HG03439 (cell line): ENCODE measurements around the gene PNPLA6.
"Not testable (repeated sequence)": the region's sequence is repeated elsewhere in the genome, so short reads cannot be mapped to it uniquely, and the experiment has no call there.

Experiments
- ATAC-seq: cut with Tn5 transposase; IDR thresholded peaks from one replicate; pipeline ENCODE4 v1.9.1; 2021; ENCODE audit warnings: mild to moderate bottlenecking, moderate library complexity; ENCODE audit not compliant: unreplicated experiment

PNPLA6 gene

DNA sequence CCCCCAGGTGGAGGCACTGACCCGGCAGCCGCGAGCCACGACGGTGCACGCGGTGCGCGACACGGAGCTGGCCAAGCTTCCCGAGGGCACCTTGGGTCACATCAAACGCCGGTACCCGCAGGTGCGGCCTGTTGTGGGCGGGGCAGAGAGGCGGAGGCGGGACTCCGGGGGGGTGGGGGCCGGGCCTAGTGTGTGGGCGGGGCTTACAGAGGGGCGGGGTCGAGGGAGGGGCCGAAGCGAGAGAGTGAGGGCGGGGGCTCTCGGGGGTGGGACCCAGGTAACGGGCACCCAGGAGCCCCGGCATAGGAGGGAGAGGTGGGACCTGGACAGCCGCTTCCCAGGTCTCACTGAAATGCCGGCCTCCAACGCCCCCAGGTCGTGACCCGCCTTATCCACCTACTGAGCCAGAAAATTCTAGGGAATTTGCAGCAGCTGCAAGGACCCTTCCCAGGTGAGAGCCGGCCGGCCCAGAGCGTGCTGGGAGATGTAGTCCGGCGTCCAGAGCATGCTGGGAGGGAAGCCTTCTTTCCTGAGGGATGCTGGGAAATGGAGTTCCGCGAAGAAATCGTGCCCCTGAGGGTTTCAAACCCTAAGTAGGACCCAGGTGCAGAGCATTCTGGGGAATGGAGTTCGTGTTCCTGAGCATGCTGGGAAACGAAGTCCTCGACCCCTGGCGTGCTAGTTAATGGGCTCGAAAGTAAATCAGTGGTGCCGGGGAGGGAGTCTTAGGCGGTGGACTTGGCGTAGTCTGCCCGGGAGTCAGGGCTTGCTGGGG lies 15.7 kb downstream of the PNPLA6 start:
- no peak for ATAC-seq

- ATAC-seq, result no peak
Measured at GRCh38 chr19:7552781-7553180, 17.3 kb downstream of the PNPLA6 start.

GRCh38 chr19:7554565-7554964 lies 19.0 kb downstream of the PNPLA6 start:
- ATAC-seq, result no peak

- no peak for ATAC-seq
Measured at GRCh38 chr19:7554990-7555864, 19.7 kb downstream of the PNPLA6 start.

GRCh38 chr19:7556696-7557315 lies 21.3 kb downstream of the PNPLA6 start:
- ATAC-seq, result no peak

DNA sequence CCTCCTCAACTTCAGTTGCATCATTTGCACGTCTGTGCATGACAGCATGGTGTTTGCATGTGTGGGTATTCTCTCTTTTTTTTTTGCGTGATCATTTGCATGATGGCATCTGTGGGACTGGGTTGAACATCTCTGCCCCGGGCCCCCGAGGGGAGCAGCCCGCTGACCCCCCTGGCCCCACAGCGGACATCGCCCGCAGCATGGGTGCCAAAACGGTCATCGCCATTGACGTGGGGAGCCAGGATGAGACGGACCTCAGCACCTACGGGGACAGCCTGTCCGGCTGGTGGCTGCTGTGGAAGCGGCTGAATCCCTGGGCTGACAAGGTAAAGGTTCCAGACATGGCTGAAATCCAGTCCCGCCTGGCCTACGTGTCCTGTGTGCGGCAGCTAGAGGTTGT lies 23.1 kb downstream of the PNPLA6 start:
- no peak for ATAC-seq

DNA sequence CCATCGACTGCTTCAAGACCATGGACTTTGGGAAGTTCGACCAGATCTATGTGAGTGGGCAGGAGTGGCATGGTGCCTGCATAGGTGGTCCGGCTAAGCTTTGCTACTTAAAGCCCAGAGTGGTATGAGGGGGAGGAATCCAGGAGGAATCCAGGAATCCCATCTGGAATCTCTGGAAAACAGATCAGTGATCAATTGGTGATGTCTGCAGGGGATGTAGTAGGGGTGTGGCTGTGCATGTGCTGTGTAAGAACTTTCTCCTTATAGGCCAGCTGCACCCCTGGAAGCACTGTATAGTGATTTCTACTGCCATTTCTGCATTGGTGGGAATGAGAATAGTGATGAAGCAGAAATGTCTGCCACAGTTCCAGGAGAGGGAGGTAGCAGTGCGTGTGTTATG lies 23.6 kb downstream of the PNPLA6 start:
- ATAC-seq, result no peak

DNA sequence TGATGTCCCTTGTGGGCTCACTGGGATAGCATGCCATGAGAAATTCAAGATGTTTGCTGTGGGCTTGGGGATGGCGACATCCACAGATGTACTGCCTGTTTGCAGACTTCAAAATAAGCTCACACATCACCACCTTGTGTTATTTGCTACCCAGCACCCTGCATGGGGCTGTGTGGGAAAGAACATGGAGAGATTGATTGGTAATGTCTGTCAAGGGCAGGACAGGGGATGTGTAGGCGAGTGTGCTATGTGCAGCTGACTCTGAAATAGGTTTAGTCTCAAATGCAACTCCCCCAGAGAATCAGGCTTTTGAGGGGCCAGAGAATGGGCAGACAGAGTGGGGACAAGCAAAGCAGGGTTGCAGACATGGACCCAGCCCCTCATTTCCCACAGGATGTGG lies 24.7 kb downstream of the PNPLA6 start:
- ATAC-seq, result no peak

DNA sequence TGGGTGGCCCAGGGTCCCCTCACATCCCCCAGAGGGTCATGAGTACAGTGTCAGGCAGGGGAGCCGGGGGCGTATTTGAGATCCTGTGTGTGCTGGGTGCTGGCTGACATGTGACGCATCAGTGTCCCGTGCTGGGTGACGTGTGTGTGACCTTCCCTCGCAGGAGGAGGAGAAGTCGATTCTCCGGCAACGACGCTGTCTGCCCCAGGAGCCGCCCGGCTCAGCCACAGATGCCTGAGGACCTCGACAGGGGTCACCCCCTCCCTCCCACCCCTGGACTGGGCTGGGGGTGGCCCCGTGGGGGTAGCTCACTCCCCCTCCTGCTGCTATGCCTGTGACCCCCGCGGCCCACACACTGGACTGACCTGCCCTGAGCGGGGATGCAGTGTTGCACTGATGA lies 25.8 kb downstream of the PNPLA6 start:
- no peak for ATAC-seq

DNA sequence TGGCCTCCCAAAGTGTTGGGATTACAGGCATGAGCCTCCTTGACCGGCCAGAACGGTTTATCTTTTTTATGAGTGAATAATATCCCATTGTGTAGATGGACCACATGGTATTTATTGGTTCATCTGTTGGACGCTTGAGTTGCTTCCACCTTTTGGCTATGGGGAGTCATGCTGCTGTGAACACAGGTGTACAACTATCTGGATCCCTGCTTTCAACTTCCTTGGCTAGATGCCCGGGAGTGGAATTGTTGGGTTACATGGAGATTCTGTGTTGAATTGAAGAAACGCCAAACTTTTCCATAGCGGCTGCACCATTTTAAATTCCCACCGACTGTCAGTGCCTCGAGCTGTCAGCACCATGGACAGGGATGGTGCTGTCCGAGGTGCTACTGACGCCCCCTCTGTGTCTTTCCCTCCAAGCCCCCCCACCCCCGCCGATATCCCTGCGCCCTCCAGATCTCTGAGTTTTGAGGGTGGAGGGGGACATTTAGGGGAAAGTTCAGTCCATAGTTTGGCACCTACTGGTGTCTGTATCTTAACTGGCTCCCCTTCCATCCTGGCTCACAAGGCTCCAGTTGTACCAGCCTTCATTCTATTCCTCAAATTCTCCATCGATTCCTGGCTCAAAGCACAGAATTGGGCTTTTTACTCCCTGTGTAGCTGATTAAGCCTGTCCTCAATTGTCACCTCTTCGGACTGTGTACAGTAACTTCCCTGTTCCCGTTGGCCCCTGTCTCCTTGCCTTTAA lies 27.3 kb downstream of the PNPLA6 start:
- ATAC-seq, result no peak

DNA sequence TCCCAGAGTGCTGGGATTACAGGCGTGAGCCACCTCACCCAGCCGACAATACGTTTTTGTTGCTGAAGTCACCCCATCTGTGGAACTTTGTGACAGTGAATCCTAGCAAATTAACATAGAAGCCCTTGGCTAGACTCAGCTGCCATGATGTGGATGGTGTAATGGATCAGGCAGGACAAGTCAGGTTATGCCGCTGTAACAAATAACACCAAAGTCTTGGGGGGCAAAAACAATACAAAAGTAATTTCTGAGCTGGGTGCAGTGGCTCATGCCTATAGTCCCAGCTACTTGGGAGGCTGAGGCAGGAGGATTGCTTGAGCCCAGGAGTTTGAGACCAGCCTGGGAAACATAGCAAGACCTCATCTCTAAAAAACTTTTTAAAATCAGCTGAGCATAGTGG lies 29.3 kb downstream of the PNPLA6 start:
- ATAC-seq, result no peak

DNA sequence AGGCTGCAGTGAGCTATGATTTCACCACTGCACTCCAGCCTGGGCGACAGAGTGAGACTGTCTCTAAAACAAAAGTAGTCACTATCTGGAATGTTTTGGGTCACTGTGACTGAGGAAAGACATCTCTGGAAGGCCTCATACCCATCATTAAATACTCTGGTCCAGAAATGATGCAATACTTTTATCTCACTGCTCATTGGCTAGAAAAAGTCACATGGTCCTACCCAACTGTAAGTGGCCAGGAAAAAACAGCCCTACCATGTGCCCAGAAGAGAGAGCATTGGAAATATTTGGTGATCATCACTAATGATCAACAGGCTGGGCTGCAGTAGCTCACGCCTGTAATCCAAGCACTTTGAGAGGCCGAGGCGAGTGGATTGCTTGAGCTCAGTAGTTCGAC lies 29.8 kb downstream of the PNPLA6 start:
- no peak for ATAC-seq

DNA sequence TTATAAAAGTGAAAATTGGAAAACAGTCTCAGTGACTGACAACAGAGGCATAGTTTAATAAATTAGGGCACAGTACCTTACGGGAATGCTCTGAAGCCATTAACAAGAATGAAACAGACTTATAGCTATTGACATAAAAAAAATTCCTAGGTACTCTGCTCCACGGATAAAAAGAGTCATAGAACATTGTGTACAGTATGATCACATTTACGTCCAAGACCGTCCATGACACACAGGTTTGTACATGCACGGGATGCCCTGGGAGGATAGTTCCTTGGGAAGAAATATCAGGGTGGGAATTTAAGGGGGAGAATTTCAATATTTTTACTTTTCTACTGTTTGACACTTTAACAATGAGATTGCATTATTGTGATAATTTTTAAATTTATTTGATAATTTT lies 35.2 kb downstream of the PNPLA6 start:
- ATAC-seq, result no peak

DNA sequence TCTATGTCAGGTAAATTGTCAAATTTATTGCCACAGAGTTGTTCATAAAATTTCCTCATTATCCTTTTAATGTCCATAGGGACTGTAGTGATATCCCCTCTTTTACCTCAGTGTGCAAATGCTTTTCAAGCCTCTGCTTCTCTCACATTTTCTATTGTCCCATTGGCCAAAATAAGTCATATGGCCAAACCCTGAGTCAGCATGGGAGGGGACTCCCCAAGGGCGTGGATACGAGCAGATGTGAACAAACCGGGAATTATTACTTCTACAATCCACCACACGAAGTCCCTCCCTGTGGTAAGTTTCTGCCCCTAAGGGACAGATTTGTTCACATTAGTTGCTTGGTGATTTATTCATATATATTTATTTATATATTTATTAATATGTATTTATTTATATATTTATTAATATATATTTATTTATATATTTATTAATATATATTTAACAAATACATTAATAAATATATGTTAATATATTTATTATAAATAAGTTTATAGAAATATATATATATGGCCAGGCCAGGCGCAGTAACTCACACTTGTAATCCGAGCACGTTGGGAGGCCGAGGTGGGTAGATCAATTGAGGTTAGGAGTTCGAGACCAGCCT lies 40.0 kb downstream of the PNPLA6 start:
- ATAC-seq, result no peak

DNA sequence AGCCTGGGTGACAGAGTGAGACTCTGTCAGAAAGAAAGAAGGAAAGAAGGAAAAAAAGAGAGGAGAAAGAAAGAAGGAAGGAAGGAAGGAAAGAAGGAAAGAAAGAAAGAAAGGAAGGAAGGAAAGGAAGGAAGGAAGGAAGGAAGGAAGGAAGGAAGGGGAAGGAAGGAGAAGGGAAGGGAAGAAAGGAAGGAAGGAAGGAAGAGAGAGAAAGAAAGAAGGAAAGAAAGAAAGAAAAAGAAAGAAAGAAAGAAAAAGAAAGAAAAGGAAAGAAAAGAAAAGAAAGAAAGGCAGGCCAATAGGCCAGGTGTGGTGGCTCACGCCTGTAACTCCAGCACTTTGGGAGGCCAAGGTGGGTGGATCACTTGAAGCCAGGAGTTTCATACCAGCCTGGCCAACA lies 41.9 kb downstream of the PNPLA6 start:
- ATAC-seq, result not testable (repeated sequence)

GRCh38 chr19:7578127-7578526 lies 42.6 kb downstream of the PNPLA6 start:
- no peak for ATAC-seq

- ATAC-seq, result no peak
Measured at GRCh38 chr19:7579182-7579581, 43.7 kb downstream of the PNPLA6 start.

GRCh38 chr19:7582446-7582845 lies 46.9 kb downstream of the PNPLA6 start:
- ATAC-seq, result no peak

DNA sequence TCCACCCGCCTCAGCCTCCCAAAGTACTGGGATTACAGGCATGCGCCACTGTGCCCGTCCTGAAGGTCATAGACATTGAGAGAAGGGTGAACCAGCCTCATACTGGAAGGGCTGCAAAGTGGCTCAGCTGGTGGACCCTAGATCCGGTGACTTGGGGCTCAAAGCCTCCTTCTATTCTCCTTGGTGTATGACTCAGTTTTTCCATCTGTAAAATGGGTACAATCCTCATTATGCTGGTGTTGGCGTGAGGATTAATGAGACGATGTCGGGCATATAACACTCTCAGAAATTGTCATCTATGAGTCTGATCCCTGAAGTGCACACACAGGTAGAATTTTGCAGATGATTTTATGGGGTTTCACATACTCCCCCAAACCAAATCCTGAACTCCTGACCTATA lies 54.3 kb downstream of the PNPLA6 start:
- no peak for ATAC-seq

DNA sequence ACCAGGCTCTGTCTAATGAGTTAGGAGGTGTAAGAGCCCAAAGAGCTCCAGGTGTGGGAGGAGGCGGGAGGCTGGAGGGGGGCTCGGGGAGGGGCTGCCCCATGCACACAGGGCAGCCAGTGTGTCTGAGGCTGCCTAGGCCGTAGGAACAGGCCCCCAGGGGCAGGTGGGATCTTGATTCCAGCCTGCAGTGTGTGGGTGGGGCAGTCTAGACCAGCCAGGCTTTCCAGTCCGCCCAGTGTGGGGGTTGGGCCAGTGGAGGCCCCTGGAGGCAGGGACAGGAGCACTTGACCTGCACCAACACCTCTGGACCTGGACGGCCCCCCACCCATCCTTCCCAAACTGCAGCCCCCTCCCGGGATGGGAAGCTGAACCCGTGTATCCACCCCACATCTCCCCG lies 54.7 kb downstream of the PNPLA6 start:
- ATAC-seq, result no peak
